Epithelial cell of esophagus (primary cell): ENCODE results near the gene IL17REL.
A peak's percentile ranks its signal among the peaks of the same experiment; 100 is the strongest.

ENCODE experiments used
- DNase-seq: peaks from one replicate; pipeline ENCODE4 v3.0.0; 2010; ENCODE audit warnings: low read depth
- H3K4me3 ChIP-seq: 2 replicates; pipeline ENCODE4 v1.5.1; 2011; ENCODE audit warnings: mild to moderate bottlenecking, low read length, control low read depth
- TF ChIP-seq, protein P1 (sequence below): IDR thresholded peaks from 2 replicates; pipeline ENCODE4 v1.5.1; 2011; ENCODE audit warnings: low read depth, mild to moderate bottlenecking, low read length, control low read depth, inconsistent platforms; ENCODE audit not compliant: insufficient read depth; ENCODE audit errors: missing control alignments

The IL17REL gene

DNA sequence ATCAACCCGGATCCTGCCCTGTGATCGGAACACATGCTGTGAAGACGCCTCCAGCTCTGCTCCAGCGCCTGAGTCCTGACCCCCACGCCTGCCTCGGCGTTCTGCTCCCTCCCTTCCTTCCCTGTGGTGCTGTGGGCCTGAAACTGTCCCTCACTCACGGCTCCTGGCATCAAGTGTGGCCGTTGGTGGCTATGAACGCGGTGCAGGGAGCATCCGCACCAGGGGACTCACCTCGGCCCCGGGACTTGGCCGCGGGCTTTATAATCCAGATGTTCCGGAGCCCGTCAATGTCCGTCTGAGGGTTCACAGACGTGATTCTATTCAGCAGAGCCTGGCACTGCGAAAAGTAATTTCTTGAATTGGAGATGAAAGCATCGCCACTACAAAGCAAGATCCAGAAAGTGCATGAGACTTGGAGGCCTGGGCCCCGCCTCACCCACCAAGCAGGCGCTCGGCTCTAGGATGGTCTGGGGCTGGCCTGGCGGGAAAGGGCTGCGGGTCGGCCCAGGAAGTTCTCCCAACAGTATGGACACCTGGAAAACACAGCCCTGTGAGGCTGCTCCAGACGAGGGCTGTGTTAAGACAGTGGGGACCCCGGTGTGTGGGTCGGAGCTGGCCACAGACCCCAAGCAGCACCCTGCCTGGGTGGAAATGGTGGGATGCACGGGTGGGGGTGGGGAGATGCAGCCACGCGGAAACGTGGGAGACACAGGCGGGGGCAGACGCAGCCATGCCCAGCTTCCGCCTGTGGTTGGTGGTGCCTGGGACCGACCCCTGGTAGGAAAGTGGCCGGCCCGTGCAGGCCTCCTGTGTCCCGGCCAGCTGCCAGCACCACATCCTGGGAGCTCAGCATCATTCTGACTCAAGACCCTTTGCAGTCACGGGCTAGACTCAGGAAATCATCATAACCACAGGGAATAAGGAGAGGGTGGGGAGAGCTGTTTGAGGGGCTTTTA is 21.8 kb upstream of the IL17REL start:
- H3K4me3 ChIP-seq: no peak overlapping the region
- DNase-seq: no peak
- TF ChIP-seq, protein P1, sequence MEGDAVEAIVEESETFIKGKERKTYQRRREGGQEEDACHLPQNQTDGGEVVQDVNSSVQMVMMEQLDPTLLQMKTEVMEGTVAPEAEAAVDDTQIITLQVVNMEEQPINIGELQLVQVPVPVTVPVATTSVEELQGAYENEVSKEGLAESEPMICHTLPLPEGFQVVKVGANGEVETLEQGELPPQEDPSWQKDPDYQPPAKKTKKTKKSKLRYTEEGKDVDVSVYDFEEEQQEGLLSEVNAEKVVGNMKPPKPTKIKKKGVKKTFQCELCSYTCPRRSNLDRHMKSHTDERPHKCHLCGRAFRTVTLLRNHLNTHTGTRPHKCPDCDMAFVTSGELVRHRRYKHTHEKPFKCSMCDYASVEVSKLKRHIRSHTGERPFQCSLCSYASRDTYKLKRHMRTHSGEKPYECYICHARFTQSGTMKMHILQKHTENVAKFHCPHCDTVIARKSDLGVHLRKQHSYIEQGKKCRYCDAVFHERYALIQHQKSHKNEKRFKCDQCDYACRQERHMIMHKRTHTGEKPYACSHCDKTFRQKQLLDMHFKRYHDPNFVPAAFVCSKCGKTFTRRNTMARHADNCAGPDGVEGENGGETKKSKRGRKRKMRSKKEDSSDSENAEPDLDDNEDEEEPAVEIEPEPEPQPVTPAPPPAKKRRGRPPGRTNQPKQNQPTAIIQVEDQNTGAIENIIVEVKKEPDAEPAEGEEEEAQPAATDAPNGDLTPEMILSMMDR: no peak

DNA sequence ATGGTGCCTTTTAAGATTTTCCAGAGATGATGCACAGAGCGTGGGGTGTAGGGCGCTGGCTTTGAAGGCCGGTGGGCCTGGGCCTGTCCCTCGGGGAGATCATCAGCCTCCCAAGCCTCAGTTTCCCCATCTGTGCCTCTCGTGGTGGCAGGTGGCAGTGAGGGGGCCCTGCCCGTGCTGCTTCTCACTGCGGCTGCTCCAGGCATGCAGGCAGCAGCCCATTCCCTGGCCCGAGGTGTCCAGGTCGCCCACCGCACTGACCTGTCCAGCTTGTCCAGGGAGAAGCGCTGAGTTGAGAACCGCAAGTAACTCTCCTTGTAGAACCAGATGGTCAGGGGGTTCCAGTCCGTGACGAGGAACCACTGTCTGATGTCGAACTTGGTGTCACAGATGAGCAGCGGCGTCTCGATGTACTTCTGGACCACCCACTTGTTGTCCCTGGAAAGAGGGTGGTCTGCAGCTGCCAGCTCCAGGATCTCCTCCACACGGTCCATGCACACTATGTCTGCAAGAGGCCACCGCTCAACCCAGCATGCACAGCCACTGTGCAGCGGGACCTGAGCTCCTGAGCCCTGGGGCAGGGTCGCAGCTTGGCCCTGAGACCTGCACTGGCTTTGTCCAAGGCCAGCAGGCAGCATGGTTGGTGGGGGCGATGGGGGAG is 20.5 kb upstream of the IL17REL start:
- DNase-seq: no peak
- no peak overlapping the region for H3K4me3 ChIP-seq
- TF ChIP-seq, protein P1: no peak

DNA sequence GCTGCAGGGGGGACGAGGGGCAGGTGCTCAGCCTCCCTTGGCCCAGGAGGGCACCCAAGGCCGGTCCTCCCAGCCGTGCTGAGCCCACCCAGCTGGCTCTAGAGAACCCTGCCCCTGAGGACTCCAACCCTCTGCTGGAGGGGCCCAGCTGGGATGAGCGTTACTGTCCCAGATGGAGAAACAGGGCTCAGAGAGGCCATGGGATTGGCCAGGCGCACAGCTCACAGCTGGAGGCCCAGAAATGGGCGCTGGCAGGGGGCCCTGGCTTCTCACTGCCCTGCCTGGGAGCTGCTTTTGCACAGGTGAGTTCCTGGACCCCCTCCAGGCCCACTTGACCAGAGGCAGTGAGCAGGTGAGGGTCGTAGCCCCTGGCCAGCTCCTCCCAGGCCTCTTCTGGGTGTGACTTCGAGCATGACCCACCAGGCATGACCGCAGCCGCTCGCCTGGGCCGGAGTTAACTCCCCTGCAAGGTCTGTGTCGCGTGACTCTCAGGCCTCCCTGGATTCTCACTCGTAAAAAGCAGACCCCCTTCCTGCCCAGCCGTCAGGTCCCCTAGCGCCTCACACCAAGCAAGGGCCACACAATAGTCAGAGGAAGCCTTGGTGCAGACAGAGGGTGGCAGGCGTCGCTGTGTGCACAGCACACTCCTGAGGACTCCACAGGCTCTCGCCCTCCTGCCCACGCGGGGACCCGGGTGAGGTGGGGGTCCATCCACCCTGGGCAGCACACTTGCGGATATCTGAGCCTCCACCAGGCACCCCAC is 19.7 kb upstream of the IL17REL start:
- H3K4me3 ChIP-seq: no peak overlapping the region
- no peak for DNase-seq
- TF ChIP-seq, protein P1: no peak

DNA sequence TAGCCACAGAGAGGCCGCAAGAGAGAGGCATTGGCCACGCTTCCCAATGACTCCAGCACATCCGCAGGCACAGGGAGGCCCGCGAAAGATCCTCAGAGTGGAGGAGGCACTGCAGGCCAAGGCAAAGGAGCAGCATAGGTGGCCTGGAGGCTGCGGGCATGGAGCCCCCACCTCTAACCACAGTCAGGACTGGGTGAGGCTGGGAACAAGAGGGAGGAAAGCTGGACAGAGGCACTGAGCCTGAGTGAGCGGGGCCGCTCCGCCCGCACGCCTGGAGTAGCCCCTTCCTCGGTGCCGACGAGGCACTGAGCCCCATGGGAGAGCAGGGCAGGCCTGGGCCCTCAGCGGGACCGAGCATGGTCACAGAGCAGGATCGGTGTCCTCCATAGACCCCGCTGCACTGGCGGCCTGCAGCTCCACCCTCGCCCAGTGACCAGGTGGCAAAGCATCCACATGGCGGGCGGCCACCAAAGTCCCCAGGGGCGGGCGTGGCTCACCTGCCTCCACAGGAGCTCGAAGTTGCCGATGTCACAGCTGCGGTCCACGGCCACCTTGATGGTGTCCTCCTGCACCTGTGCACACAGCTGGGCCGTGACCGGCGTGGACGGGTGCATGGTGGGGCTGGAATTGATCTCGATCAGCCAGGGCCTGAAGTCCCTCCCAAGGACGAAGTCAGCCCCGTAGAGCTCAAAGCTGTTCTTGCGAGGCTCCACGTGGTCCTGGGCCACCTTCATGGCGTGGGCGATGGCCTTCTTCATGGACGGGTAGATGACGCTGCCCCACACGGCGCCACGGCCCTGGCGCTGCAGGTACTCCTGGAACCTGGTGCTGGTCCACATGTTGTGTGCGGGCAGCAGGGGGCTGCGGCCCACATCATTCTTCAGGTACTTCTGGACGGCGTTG is 18.9 kb upstream of the IL17REL start:
- no peak for DNase-seq
- TF ChIP-seq, protein P1: no peak
- no peak overlapping the region for H3K4me3 ChIP-seq

DNA sequence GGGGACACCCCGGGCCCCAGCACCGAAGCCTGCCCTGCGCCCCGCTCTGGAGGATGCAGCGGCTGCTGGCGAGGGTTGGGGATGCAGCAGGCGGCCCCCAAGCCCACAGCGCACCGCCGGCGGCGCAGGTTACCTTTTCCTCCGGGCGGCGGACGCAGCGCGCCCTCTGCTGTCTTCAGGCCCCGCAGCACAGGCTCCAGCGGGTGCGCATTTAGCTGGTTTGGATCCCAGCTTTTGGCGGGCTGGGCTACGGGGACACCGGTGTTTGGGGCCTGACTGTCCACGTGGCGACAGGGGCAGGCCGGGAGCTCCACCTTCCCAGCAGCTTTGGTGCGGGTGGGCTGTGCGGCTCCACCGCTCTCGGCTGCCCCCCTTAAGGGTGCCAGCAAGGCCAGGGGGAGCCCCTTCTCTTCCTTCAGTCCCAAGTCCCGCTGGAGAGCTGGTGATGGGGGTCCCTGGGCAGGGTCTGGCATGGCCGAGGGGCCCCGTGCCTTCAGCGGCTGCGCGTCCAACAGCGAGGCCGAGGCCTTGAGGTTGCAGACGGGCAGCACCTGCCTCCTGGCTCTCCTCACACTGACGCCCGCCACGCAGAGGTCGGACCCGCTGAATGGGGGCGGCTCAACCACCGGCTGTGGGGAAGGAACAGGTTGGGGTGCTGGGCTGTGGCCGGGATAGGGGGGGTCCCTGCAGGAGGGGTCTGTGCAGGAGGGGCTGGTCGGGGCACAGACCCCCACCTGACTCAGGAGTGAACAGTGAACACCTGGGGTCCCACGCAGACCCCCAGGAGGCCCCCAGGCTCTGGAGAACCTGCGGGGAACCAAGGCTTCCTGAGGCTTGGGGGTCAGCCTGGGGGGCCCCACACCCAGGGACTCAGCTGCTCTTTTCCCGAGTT is 18.0 kb upstream of the IL17REL start:
- DNase-seq: peak; percentile 73
- TF ChIP-seq, protein P1: peak; percentile 74
- no peak overlapping the region for H3K4me3 ChIP-seq
